SJSA1 (cell line): ENCODE data around the gene GAB1. TPM values are rescaled to one million over a fixed set of nuclear protein-coding genes. Genes with fewer than 3 reads are reported as not detected.
A peak's percentile ranks its signal among the peaks of the same experiment; 100 is the strongest.

ENCODE experiments used
- DNase-seq, 2 experiments: peaks; one replicate each; pipeline ENCODE4 v3.0.0-alpha.2; 2015 to 2020; ENCODE audit warnings: low spot score in 2 of 2, low read depth in 1 of 2
- H3K27ac ChIP-seq: fragments of 250-450 bp; sonication (Bioruptor Pico); 2 replicates; pipeline ENCODE4 v1.5.1; 2020; ENCODE audit warnings: mild to moderate bottlenecking, moderate library complexity
- H3K27me3 ChIP-seq: fragments of 250-450 bp; sonication (Bioruptor Pico); replicated peaks from 2 replicates; pipeline ENCODE4 v1.5.1; 2020; ENCODE audit warnings: mild to moderate bottlenecking, moderate library complexity
- H3K36me3 ChIP-seq: fragments of 250-450 bp; sonication (Bioruptor Pico); 2 replicates; pipeline ENCODE4 v1.5.1; 2020; ENCODE audit warnings: mild to moderate bottlenecking
- H3K4me1 ChIP-seq: fragments of 250-450 bp; sonication (Bioruptor Pico); replicated peaks from 2 replicates; pipeline ENCODE4 v1.6.1; 2021; ENCODE audit warnings: mild to moderate bottlenecking
- H3K4me3 ChIP-seq: fragments of 250-450 bp; sonication (Bioruptor Pico); 2 replicates; pipeline ENCODE4 v1.5.1; 2020; ENCODE audit warnings: mild to moderate bottlenecking
- H3K9me3 ChIP-seq: fragments of 250-450 bp; sonication (Bioruptor Pico); replicated peaks from 2 replicates; pipeline ENCODE4 v1.5.1; 2020; ENCODE audit warnings: mild to moderate bottlenecking
- total RNA-seq: library from RNA; depleted of rRNA; stranded (reverse); fragments of >200 nt; shearing (Covaris generic); gene quantifications from 2 replicates; pipeline ENCODE4 v1.2.3, GENCODE V29; 2014

GAB1 gene
- total RNA-seq, 1 experiment from 2014 or later = 2.3 TPM

DNA sequence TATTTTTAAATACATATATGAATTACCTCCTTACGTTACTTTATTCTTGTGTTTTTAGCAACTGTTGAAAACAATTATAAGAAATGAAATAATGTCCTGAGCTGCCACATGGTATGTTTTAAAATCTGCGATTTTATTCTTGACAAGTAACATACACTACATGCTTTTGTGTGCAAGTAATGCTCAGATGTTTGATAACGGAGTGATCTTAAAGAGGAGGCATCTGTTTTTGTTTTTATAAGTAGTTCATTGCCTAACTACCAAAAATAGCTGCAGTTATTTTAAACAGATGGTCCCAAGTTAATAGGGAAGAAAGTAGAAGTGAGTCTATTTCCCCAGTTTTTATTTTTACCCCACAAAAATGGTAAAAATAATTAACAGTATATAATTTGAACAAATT is 55.2 kb downstream of the GAB1 start:
- Histone ChIP-seq H3K36me3 (no peaks in the 10 kb centered on the region), H3K4me1 (no peaks in the 10 kb centered on the region; the same call in 1 of the 2 replicates), H3K9me3 (no peaks in the 10 kb centered on the region), H3K27ac (no peak overlapping the region), H3K4me3 (no peak overlapping the region), H3K27me3 (no peaks in the 10 kb centered on the region)
- no peak for DNase-seq

GRCh38 chr4:143393195-143393594 is 56.5 kb downstream of the GAB1 start:
- DNase-seq = no peak
- Histone ChIP-seq H3K27ac (no peak overlapping the region), H3K27me3 (no peaks in the 10 kb centered on the region), H3K9me3 (no peaks in the 10 kb centered on the region), H3K36me3 (no peaks in the 10 kb centered on the region), H3K4me3 (no peak overlapping the region), H3K4me1 (no peaks in the 10 kb centered on the region; the same call in 1 of the 2 replicates)

DNA sequence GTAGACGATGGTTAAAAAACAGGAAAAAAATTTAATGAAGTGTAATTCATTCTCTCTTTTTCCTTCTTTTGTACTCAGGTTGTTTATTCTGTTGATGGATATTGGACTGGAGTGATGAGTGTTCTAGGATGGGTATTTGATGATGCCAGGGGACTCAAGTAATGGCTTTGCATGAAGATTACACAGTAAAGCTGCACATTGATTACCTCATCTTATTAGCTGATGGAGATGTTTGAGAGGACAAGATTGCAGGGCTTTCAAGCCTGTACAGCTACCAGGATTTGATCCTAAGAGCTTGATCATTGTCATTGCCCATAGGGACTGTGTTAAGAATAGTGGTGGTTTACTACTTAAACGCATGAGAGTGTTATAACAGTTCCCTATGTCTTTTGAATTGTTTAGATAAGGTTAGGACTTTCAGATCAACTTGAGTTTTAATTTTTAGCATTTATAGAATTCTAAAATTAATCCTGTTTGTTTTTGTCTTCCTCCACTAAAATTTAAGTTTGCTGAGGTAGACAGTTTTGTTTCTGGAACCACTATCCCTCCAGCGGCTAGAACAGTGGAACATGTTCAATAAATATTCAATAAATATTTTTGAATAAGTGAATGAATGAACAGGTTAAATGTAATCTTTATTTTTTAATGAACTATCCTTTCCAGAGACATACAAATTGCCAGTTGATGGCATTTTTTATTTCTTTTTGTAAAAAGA is 58.2 kb downstream of the GAB1 start:
- no peak overlapping the region for H3K27ac ChIP-seq
- H3K36me3 ChIP-seq = no peaks in the 10 kb centered on the region
- H3K4me1 ChIP-seq = no peaks in the 10 kb centered on the region
- no peak for DNase-seq
- no peaks in the 10 kb centered on the region for H3K27me3 ChIP-seq
- no peak overlapping the region for H3K4me3 ChIP-seq
- no peaks in the 10 kb centered on the region for H3K9me3 ChIP-seq

DNA sequence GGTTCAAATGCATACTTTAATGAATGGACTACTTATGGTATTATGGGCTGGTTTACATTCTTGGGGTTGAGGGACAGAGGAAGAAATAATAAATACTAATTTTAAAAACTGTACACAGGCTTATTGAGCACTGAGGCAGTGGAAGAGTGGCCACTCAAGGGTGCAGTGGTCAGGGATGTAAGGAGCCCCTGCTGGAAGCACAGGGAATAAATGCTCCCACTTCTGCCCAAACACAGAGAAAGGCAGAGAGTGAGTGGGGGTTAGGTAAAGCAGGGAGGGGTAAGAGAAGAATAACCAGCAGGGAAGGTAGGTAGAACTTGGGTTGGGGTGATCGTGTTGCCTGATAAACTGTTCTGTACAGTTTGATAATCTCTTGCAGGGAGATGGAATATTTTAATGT is 60.0 kb downstream of the GAB1 start:
- Histone ChIP-seq H3K4me1 (no peaks in the 10 kb centered on the region), H3K4me3 (no peak overlapping the region), H3K27me3 (no peaks in the 10 kb centered on the region), H3K9me3 (no peaks in the 10 kb centered on the region), H3K36me3 (no peaks in the 10 kb centered on the region), H3K27ac (no peak overlapping the region)
- DNase-seq = no peak

GRCh38 chr4:143397335-143397734 is 60.7 kb downstream of the GAB1 start:
- Histone ChIP-seq H3K27ac (no peak overlapping the region), H3K36me3 (no peaks in the 10 kb centered on the region), H3K4me1 (no peaks in the 10 kb centered on the region), H3K9me3 (no peaks in the 10 kb centered on the region), H3K27me3 (no peaks in the 10 kb centered on the region), H3K4me3 (no peak overlapping the region)
- no peak for DNase-seq

- Histone ChIP-seq H3K27ac (no peak overlapping the region), H3K27me3 (no peaks in the 10 kb centered on the region), H3K4me3 (no peak overlapping the region), H3K4me1 (no peaks in the 10 kb centered on the region), H3K9me3 (no peaks in the 10 kb centered on the region), H3K36me3 (no peaks in the 10 kb centered on the region)
- DNase-seq = no peak
These were observed 61.2 kb downstream of the GAB1 start for GRCh38 chr4:143397887-143398286.

GRCh38 chr4:143399113-143399949 is 62.7 kb downstream of the GAB1 start:
- Histone ChIP-seq H3K9me3 (no peaks in the 10 kb centered on the region), H3K27me3 (no peaks in the 10 kb centered on the region), H3K36me3 (no peaks in the 10 kb centered on the region), H3K4me1 (no peaks in the 10 kb centered on the region), H3K4me3 (no peak overlapping the region), H3K27ac (no peak overlapping the region)
- DNase-seq = peak in 1 of 2 experiments; percentile 15

DNA sequence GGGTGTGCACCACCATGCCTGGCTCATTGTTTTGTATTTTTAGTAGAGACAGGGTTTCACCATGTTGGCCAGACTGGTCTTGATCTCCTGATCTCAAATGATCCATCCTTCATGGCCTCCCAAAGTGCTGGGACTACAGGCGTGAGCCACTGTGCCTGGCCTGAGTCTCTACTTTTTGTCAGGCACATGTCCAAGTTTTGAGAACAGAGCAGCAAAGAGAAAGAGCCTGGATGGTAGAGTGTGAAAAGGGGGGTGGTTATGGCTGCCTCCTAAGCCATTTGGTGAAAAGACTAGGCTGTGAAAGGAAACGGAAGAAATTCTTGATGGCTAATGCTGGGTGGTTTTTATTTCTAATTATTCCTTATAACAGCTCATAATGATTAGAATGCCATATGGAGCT is 63.4 kb downstream of the GAB1 start:
- Histone ChIP-seq H3K27ac (no peak overlapping the region), H3K4me3 (no peak overlapping the region), H3K27me3 (no peaks in the 10 kb centered on the region), H3K9me3 (no peaks in the 10 kb centered on the region), H3K36me3 (no peaks in the 10 kb centered on the region), H3K4me1 (no peaks in the 10 kb centered on the region)
- DNase-seq = no peak

DNA sequence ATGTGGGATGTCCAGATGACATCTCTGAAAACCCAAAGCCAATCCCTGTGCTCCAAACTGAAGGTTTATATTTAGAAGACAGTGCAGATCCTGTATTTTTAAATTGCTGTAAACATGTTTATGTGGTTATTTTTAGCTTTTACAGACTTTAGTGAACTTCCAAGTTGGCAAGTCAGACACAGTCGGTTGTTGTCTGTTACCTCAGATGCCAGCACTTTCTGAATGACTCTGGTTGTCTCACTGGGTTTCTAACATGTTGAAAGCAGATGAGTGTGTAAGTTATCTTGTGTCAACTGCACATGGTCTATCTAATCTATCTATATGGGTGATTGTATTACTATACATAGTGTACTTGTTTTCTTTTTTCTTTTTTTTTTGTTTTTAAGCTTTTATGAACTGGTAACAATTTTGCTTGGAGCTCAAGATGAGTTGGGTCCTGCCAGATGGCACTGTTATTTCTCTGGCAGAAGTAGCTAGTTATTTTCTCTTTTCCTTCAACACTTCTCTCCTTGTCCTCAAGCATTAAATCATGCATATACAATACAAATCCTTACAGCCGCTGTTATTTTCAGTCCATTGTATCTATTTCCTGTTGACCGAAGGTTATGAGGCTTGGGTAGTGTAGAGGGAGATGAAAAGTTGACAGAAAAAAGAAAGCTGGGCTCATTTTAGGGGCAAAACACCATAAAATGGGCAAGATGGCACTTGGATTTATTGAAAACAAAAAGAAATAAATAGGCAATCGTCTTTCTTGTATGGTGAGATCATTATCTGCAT is 66.3 kb downstream of the GAB1 start:
- H3K36me3 ChIP-seq = no peaks in the 10 kb centered on the region
- H3K4me1 ChIP-seq = no peaks in the 10 kb centered on the region
- no peaks in the 10 kb centered on the region for H3K27me3 ChIP-seq
- H3K4me3 ChIP-seq = no peak overlapping the region
- no peak overlapping the region for H3K27ac ChIP-seq
- no peaks in the 10 kb centered on the region for H3K9me3 ChIP-seq
- DNase-seq = no peak

- Histone ChIP-seq H3K27ac (no peak overlapping the region), H3K4me1 (no peaks in the 10 kb centered on the region)
- no peak for DNase-seq
These were observed 66.8 kb downstream of the GAB1 start for GRCh38 chr4:143403553-143403820.

GRCh38 chr4:143404555-143404954 is 67.9 kb downstream of the GAB1 start:
- Histone ChIP-seq H3K4me3 (no peak overlapping the region), H3K27ac (no peak overlapping the region), H3K36me3 (no peaks in the 10 kb centered on the region), H3K27me3 (no peaks in the 10 kb centered on the region), H3K4me1 (no peaks in the 10 kb centered on the region), H3K9me3 (no peaks in the 10 kb centered on the region)
- DNase-seq = no peak

More at GRCh38 chr4:143403553-143403820, 66.8 kb downstream of the GAB1 start:
- Histone ChIP-seq H3K4me3 (no peak overlapping the region), H3K27me3 (no peaks in the 10 kb centered on the region), H3K9me3 (no peaks in the 10 kb centered on the region), H3K36me3 (no peaks in the 10 kb centered on the region)

- H3K4me3 ChIP-seq = no peak overlapping the region
These were observed 68.5 kb downstream of the GAB1 start for GRCh38 chr4:143405075-143405730.

GRCh38 chr4:143406523-143406922 is 69.8 kb downstream of the GAB1 start:
- DNase-seq = no peak
- H3K4me1 ChIP-seq = peaks cover 2% of the 10 kb centered on the region
- H3K36me3 ChIP-seq = no peaks in the 10 kb centered on the region
- no peak overlapping the region for H3K27ac ChIP-seq
- H3K4me3 ChIP-seq = no peak overlapping the region
- no peaks in the 10 kb centered on the region for H3K27me3 ChIP-seq
- no peaks in the 10 kb centered on the region for H3K9me3 ChIP-seq

More at GRCh38 chr4:143405075-143405730, 68.5 kb downstream of the GAB1 start:
- Histone ChIP-seq H3K4me1 (no peaks in the 10 kb centered on the region), H3K9me3 (no peaks in the 10 kb centered on the region), H3K27ac (no peak overlapping the region), H3K27me3 (no peaks in the 10 kb centered on the region), H3K36me3 (no peaks in the 10 kb centered on the region)
- DNase-seq = no peak
